ENCODE results near the gene NLGN2. TPM values are rescaled to one million over a fixed set of nuclear protein-coding genes. Genes with fewer than 3 reads are reported as not detected.

NLGN2 gene
- total RNA-seq, 1 experiment from 2014 or later, result 6.8 TPM

DNA sequence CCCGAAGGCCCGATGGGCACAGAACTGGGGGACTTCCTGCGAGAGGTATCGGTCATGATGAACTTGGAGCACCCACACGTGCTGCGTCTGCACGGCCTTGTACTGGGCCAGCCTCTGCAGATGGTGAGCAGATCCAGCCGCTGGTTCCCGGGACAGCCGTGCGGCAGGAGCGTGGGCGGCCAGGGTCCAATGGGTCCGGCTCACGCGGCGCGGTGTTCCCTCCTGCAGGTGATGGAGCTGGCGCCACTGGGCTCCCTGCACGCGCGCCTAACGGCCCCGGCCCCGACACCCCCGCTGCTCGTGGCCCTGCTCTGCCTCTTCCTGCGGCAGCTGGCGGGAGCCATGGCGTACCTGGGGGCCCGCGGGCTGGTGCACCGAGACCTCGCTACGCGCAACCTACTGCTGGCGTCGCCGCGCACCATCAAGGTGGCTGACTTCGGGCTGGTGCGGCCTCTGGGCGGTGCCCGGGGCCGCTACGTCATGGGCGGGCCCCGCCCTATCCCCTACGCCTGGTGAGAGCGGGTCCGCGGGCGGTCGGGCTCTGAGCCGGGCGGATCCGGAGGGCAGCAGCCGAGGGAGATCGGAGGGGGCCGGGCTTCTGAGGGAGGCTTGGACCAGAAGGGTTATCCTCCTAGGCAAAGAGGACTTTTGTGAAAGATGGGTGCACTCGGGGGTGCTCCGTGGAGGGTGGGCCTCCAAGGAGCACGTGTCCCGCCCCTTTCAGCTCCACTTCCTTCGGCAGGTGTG lies 23.7 kb upstream of the NLGN2 start:
- no peaks in the 10 kb centered on the region for H3K4me1 ChIP-seq
- DNase-seq, result no peak
- H3K4me3 ChIP-seq, result no peak overlapping the region
- no peaks in the 10 kb centered on the region for H3K27me3 ChIP-seq
- no peak overlapping the region for H3K27ac ChIP-seq
- H3K9me3 ChIP-seq (replicated peaks), result 0 out of 2 replicates have a peak, but pooled peaks cover 3% of the 10 kb centered on the region
- no peaks in the 10 kb centered on the region for H3K36me3 ChIP-seq

DNA sequence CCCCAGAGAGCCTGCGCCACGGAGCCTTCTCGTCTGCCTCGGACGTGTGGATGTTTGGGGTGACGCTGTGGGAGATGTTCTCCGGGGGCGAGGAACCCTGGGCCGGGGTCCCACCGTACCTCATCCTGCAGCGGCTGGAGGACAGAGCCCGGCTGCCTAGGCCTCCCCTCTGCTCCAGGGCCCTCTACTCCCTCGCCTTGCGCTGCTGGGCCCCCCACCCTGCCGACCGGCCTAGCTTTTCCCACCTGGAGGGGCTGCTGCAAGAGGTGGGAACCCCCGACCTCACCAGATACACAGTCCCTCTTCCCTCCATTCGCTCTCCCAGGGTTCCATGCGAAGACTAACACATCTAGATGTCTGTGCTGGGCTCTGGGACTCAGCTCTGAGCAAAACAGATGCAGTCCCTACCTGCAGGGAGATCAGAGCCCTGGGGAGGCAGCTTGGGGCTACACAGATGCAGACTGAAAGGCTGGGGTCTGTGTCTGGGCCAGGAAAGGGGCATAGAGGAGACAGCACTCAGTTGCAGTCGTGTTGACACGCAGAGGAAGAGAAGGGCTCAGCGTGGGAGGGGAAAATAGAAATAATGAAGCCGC lies 23.1 kb upstream of the NLGN2 start:
- no peaks in the 10 kb centered on the region for H3K27me3 ChIP-seq
- no peaks in the 10 kb centered on the region for H3K9me3 ChIP-seq (replicated peaks)
- no peak overlapping the region for H3K27ac ChIP-seq
- no peak overlapping the region for H3K4me3 ChIP-seq
- H3K4me1 ChIP-seq, result no peaks in the 10 kb centered on the region
- no peak for DNase-seq
- H3K36me3 ChIP-seq, result no peaks in the 10 kb centered on the region

DNA sequence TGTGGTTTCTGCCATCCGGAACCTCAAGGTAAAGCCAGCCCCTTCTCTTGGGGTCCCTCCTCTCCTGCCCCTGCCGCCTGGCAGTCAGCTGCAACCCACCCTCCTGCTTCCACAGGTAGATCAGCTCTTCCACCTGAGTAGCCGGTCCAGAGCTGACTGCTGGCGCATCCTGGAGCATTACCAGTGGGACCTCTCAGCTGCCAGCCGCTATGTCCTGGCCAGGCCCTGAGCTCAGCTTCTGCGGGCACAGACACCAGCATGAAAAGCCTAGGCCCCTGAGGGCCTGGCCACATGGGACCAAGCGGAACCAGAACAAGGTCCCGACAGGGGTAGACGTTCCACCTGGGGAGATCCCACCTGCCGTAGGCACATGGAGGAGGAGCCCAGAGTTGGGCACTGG lies 18.8 kb upstream of the NLGN2 start:
- H3K36me3 ChIP-seq, result no peaks in the 10 kb centered on the region
- no peak overlapping the region for H3K4me3 ChIP-seq
- no peaks in the 10 kb centered on the region for H3K9me3 ChIP-seq (replicated peaks)
- H3K27ac ChIP-seq, result no peak overlapping the region
- H3K27me3 ChIP-seq, result no peaks in the 10 kb centered on the region
- no peaks in the 10 kb centered on the region for H3K4me1 ChIP-seq
- no peak for DNase-seq

DNA sequence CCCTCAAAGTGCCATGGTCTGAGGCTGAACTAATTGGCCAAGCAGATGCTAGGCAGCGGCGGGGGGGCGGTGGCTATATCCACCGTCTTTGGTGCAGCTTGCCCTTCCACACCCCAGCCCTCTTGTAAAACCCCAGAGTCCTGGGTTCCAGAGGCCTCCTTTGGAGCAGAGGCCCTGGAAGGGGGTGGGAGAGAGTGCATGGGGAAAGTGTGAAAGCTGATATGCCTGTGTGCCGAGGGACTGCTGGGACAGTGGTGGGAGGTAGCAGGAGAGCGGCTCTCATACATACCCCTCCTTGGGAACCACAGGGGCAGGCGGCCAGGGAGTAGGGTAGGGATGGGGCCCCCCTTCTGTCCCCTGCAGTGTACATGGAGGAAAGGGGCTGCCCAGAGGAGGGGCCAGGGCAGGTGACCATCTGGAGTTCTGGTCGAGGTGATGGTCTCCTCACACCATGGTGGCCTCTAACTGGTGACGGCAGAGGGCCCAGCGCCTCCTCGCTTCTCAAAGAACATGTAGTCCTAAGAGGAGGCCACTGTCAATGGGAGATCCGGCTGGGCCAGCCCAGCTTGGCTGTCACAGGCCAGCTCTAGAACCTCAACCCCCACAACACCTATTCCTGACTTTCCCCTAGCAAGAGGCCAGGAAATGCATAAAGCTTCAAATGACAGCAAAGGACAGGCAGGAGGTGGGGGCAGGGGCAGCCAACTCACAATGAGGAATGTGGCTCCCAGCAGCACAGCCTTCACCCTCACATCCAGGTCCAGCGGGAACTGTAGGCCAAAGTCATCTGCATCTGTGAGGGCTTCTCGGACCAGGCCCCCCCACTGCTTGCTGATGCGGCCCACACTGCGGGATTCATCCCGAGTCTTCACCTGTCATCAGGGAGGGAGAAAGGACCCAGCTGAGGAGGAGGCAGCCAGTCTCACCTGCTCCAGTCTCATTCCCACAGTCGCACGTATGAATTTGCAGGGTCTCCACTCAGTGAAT lies 17.4 kb upstream of the NLGN2 start:
- Histone ChIP-seq H3K36me3 (no peaks in the 10 kb centered on the region), H3K27ac (no peak overlapping the region), H3K9me3 (replicated peaks) (no peaks in the 10 kb centered on the region), H3K4me3 (no peak overlapping the region), H3K27me3 (no peaks in the 10 kb centered on the region), H3K4me1 (no peaks in the 10 kb centered on the region)
- no peak for DNase-seq

DNA sequence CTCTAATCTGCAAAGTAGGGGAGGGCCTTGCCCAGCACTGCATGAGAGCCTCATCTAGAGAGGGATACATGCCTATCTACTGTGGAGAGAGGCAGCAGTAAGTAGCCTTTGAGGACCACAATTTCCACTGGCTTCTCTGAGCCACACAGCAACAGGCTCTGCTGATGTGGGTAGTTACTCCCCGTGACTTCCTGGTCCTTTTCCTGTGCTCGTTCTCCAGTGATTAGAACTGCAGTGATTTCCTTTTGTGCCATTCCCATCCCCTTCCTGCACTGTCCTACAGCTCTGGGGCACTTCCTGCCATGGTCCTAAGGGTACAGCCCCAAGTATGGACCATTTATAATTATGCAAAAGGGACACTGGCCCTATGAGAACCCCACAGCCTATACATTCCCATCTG lies 16.3 kb upstream of the NLGN2 start:
- no peak for DNase-seq
- H3K9me3 ChIP-seq (replicated peaks), result no peaks in the 10 kb centered on the region
- no peak overlapping the region for H3K4me3 ChIP-seq
- H3K4me1 ChIP-seq, result no peaks in the 10 kb centered on the region
- no peaks in the 10 kb centered on the region for H3K36me3 ChIP-seq
- no peak overlapping the region for H3K27ac ChIP-seq
- no peaks in the 10 kb centered on the region for H3K27me3 ChIP-seq

DNA sequence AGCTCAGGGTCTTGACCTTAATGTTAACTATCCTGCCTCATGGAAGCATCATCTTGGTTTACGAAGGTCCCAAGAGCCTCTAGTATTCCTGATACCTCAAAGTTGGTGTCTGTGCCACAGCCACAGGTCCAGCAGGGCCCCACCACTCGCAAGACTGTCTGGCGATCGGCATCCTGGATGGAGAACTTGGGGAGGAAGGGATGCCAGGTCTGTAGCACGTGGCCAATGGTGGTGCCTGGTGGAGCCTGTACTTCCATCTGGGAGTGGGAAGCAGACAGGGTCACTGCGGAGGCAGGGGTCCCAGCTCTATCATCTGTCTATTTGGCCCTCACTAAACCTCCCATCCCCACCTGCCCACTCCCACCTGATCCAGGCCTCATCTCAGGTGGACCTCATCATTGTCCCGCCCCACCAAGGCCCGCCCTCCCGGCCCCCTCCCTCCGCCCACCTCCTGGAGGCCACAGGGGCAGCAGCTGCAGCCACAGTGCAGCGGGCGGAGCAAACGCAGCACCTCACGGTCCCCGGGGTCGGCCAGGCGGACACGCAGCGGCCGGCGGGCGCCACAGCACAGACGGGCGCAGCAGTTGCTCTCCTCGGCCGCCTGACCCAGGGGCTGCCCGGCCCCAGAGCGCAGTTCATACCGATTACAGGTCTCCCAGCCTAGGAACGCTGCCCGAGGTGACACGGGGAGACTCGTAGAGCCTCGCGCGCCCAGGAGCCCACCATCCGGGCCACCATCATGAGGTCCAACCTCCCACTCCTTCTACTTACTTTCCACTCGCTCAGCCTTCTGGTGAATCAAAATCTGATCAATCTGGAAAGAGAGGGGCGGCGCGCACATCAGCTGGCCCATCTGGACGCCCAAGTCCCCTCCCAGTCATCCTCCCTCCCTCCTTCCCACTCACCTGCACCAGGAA lies 14.7 kb upstream of the NLGN2 start:
- Histone ChIP-seq H3K27me3 (no peaks in the 10 kb centered on the region), H3K9me3 (replicated peaks) (no peaks in the 10 kb centered on the region), H3K36me3 (no peaks in the 10 kb centered on the region), H3K4me3 (peak overlapping the region; percentile 65; the same call in 1 of the 2 replicates), H3K4me1 (no peaks in the 10 kb centered on the region), H3K27ac (no peak overlapping the region)
- no peak for DNase-seq

DNA sequence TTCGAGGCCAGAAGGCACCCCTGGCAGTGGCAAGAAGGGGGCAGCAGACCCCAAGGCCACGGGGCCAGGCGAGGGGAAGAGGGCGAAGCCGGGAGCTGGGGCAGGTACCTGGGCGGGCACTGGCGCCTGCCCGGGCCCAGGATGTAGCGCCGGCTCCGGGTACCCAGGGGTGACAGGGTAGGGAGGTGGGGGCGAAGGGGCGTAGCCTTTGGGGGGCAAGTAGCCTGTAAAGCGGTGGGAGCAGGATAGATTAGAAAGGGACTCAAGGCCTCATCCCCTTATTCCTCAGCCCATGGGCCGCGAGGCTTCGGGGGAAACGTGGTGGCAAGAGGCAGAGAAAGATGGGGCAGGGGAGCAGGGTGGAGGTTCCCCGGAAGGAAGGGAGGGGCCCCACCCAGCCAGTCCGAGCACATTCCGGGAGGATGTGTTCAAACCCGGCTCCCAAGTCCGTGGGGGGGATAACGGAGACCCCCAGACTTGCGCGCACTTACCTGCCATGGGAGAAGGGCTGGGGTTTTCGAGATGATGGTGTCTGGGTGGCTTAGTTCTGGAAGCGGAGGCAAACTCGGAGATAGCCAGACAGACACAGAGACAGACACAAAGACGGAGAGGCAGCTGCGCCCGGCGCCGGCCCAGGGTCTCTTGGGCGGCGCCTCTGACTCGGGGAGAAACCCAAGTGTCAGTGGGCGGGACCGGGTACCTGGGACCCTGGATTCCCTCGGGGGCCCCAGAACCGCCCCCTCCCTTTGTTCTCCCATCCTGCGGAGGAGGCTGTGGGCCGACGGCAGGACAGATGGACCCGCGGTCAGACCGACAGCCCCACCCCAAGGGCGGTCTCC lies 13.8 kb upstream of the NLGN2 start:
- peak overlapping the region; percentile 65 for H3K4me3 ChIP-seq
- H3K4me1 ChIP-seq, result no peaks in the 10 kb centered on the region
- peak overlapping the region; percentile 32 for H3K27ac ChIP-seq
- no peaks in the 10 kb centered on the region for H3K27me3 ChIP-seq
- no peaks in the 10 kb centered on the region for H3K9me3 ChIP-seq (replicated peaks)
- H3K36me3 ChIP-seq, result no peaks in the 10 kb centered on the region
- peak; percentile 47 to 54 for DNase-seq

DNA sequence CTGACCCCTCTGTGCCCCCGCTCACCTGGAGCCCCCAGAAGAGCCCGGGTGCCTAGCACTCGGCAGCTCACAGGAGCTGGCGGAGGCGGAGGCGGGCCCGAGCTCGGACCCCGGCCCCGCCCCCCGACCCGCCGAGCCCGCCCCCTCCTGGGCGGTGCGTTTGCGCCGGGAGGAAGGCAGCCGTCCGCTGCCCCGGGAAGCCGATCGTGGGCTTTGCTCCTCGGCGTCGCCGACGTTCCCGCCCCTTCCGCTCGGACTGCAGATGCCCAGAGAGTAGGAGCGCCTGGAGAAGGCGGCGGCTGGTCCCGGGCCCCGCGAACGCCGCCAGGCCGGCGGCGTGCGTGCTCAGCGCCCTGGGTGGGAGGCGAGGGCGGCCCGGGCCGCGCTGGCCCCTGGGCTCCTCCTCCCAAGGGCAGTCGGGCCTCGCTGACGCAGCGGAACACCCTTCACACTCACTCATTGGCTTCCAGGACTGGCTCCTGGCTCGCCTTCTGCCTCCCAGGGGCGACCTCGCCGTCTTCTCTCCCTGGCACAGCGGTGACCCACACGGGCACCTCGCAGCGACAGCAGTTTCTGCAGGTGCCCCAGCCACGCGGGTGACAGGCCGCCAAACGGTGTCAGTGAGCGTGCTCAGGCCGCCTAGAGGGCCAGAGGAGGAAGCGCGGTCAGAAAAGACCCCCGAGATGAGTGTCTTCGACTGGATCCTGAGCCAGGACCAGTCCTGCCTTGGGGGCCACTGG lies 13.0 kb upstream of the NLGN2 start, which contains the start of gene PLSCR3:
Gene PLSCR3, minus strand, starts transcription at position 74 of the 740 bp plus-strand sequence. CDS start 415 bp downstream, outside the sequence.
- Histone ChIP-seq H3K36me3 (no peaks in the 10 kb centered on the region), H3K4me3 (peak within 1 kb of the TSS; percentile 65), H3K4me1 (no peaks in the 10 kb centered on the region), H3K27ac (peak within 1 kb of the TSS; percentile 32), H3K27me3 (no peaks in the 10 kb centered on the region), H3K9me3 (replicated peaks) (no peaks in the 10 kb centered on the region)
- peak; percentile 81 to 83 for DNase-seq

DNA sequence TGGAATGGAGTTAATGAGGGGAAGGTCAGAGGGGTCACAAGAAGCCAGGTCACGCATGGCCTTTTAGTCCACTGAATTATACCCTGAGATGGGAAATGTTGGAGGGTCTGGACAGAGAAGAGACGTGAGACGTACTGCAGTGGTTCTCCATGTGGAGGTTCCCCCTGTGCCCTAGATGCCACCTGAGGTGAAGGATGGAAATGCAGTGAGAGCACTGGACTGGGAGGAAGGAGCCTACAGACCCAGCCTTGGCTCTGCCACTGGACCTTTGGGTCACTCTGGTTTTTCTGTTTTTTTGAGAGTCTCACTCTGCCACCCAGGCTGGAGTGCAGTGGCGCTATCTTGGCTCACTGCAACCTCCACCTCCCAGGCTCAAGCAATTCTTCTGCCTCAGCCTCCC lies 11.5 kb upstream of the NLGN2 start:
- no peak for DNase-seq
- Histone ChIP-seq H3K9me3 (replicated peaks) (no peaks in the 10 kb centered on the region), H3K27ac (no peak overlapping the region), H3K4me3 (no peak overlapping the region), H3K27me3 (no peaks in the 10 kb centered on the region), H3K4me1 (no peaks in the 10 kb centered on the region), H3K36me3 (no peaks in the 10 kb centered on the region)

DNA sequence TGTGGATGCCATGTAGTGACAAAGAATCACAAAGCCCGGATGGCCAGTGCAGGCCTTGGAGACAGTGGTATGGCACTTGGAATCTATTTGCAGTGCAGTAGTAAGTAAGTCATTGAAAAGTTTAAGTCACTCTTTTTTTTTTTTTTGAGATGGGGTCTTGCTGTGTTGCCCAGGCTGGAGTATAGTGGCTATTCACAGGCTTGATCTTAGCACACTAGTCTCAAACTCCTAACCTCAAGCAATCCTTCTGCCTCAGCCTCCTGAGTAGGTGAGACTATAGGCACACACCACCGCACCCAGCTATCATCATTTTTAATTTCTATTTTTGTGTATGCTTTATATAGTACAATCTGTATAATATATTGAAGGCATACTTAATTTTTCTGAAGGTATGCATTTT lies 9.0 kb upstream of the NLGN2 start:
- Histone ChIP-seq H3K4me3 (no peak overlapping the region), H3K4me1 (no peaks in the 10 kb centered on the region), H3K27me3 (no peaks in the 10 kb centered on the region), H3K9me3 (replicated peaks) (no peaks in the 10 kb centered on the region), H3K36me3 (no peaks in the 10 kb centered on the region), H3K27ac (no peak overlapping the region)
- DNase-seq, result no peak

DNA sequence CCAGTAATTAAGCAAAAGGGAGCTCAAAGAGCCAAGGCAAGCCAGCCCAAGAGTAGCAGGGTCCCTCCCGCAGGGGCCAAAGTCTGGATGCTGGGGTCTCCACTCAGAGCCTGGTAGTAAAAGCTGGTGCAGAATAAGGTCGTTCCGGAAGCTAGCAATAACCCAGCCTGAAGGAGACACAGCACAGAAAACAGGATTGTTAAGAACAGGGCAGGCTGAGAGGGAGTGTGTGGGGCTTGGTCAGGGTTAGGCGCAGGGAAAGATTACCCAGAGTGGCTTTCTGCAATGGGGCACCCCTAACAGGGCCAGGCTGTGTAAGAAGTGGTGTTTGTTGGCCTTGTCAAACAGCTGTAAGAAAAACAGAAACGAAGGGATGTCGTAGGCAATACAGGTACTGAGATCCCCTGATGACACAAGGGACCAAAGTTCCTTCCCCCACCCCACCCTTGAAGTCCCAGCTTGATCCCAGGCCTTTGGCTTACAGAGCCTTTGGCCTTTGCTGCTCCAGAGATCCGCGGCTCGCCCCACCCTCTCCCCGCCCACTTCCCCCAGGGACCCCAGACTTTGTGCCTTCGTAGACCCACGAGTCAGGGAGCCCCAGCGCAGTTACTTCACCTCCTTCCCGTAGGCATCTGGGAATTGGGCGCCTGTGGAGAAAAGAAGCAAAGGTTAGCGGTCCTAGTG lies 4.5 kb upstream of the NLGN2 start:
- Histone ChIP-seq H3K27me3 (no peaks in the 10 kb centered on the region), H3K27ac (peak overlapping the region; percentile 37; the same call in 1 of the 2 replicates), H3K9me3 (replicated peaks) (no peaks in the 10 kb centered on the region), H3K4me3 (peak overlapping the region; percentile 68), H3K36me3 (no peaks in the 10 kb centered on the region), H3K4me1 (no peaks in the 10 kb centered on the region)
- peak; percentile 58 to 63 for DNase-seq

DNA sequence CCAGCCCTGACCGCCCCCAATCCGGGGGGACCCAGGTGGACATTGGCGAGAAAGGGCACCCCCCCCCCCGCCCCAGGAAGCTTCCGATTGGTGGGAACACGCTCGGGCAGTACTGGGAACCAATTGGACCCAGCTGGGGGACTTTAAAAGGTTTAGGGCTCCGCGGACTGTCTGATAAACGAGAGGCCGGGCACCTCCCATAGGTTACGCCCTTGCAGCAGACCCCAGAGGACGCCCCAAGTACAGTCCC lies 4.0 kb upstream of the NLGN2 start:
- DNase-seq, result no peak
- no peaks in the 10 kb centered on the region for H3K36me3 ChIP-seq
- no peaks in the 10 kb centered on the region for H3K27me3 ChIP-seq
- no peaks in the 10 kb centered on the region for H3K4me1 ChIP-seq
- H3K27ac ChIP-seq, result peak overlapping the region; percentile 37; the same call in 1 of the 2 replicates
- H3K4me3 ChIP-seq, result peak overlapping the region; percentile 68
- no peaks in the 10 kb centered on the region for H3K9me3 ChIP-seq (replicated peaks)
